ENCODE results near the gene SFXN5.

- TF ChIP-seq POLR2A (IDR thresholded peaks at IDR 0.05) (no peak), EP300 (IDR thresholded peaks at IDR 0.05) (no peak)
- TF ChIP-seq, protein P1, sequence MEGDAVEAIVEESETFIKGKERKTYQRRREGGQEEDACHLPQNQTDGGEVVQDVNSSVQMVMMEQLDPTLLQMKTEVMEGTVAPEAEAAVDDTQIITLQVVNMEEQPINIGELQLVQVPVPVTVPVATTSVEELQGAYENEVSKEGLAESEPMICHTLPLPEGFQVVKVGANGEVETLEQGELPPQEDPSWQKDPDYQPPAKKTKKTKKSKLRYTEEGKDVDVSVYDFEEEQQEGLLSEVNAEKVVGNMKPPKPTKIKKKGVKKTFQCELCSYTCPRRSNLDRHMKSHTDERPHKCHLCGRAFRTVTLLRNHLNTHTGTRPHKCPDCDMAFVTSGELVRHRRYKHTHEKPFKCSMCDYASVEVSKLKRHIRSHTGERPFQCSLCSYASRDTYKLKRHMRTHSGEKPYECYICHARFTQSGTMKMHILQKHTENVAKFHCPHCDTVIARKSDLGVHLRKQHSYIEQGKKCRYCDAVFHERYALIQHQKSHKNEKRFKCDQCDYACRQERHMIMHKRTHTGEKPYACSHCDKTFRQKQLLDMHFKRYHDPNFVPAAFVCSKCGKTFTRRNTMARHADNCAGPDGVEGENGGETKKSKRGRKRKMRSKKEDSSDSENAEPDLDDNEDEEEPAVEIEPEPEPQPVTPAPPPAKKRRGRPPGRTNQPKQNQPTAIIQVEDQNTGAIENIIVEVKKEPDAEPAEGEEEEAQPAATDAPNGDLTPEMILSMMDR (IDR thresholded peaks at IDR 0.05), result no peak
These were observed 96.5 kb downstream of the SFXN5 start for GRCh38 chr2:72975017-72975416.
